ENCODE data around the gene CCL22. TPM values are rescaled to one million over a fixed set of nuclear protein-coding genes. Genes with fewer than 3 reads are reported as not detected.

The CCL22 gene
- total and polyA plus RNA-seq, 2 of the 4 experiments (the other 2 are of a cell fraction), result not detected

GRCh38 chr16:57347858-57348257 is 10.7 kb upstream of the CCL22 start:
- Histone ChIP-seq H3K9ac (ENCODE audit: low read depth, low read length) (no peak overlapping the region), H3K36me3 (ENCODE audit: control insufficient read depth, insufficient read depth, low read length) (no peaks in the 10 kb centered on the region)

More at GRCh38 chr16:57347858-57348257, 10.7 kb upstream of the CCL22 start:
- Histone ChIP-seq H3K56ac (ENCODE audit: extremely low read depth, insufficient read depth, low read length) (no peak overlapping the region), H2AFZ (replicated peaks; ENCODE audit: low read length, poor library complexity) (no peak overlapping the region), H2BK20ac (ENCODE audit: low read depth, low read length) (no peak overlapping the region), H2AK5ac (ENCODE audit: low read depth, low read length) (no peak overlapping the region), H2BK15ac (ENCODE audit: low read depth, low read length) (no peak overlapping the region), H3K14ac (replicated peaks; ENCODE audit: low read depth, low read length) (no peak overlapping the region), H3K4me3 (ENCODE audit: insufficient read depth, low read depth, low read length) (no peak overlapping the region), H3K9me3 (ENCODE audit: control insufficient read depth, insufficient read depth, low read length) (peaks cover 4% of the 10 kb centered on the region; the same call in 1 of the 2 replicates), H3K4me1 (ENCODE audit: control insufficient read depth, insufficient read depth, low read length) (no peaks in the 10 kb centered on the region), H4K20me1 (ENCODE audit: insufficient read depth, low read length) (no peaks in the 10 kb centered on the region; the same call in 1 of the 2 replicates), H3K18ac (ENCODE audit: low read depth, low read length) (no peak overlapping the region), H4K5ac (ENCODE audit: low read depth, low read length) (no peak overlapping the region), H4K91ac (ENCODE audit: insufficient read depth, low read depth, low read length) (no peak overlapping the region), H2BK120ac (ENCODE audit: low read depth, low read length) (no peak overlapping the region), H3K4ac (ENCODE audit: low read depth, low read length) (no peak overlapping the region), H3K27me3 (ENCODE audit: control insufficient read depth, insufficient read depth, low read length) (peaks cover 53% of the 10 kb centered on the region), H3K27ac (ENCODE audit: insufficient read depth, low read length) (no peak overlapping the region), H3K79me1 (ENCODE audit: low read depth in 1 of 2, low read length in 2 of 2) (no peaks in the 10 kb centered on the region), H3K9me1 (ENCODE audit: insufficient read depth, low read length) (no peaks in the 10 kb centered on the region), H4K8ac (ENCODE audit: low read depth in 2 of 2, low read length in 2 of 2) (no peak overlapping the region), H2BK5ac (ENCODE audit: low read depth, low read length, poor library complexity, severe bottlenecking) (no peak overlapping the region), H3K4me2 (ENCODE audit: low read depth, low read length) (no peak overlapping the region), H3K23ac (ENCODE audit: low read depth, low read length) (no peak overlapping the region), H2AK9ac (replicated peaks; ENCODE audit: low read depth, low read length, poor library complexity) (no peak overlapping the region)
- TF ChIP-seq RAD21 (IDR thresholded peaks at IDR 0.05; ENCODE audit: low read length), result no peak
- no peak for TF ChIP-seq CEBPB (IDR thresholded peaks at IDR 0.05; ENCODE audit: low read depth, low read length)
- no peak for TF ChIP-seq BHLHE40 (IDR thresholded peaks at IDR 0.05; ENCODE audit: low read depth, low read length)
- TF ChIP-seq, protein P1, sequence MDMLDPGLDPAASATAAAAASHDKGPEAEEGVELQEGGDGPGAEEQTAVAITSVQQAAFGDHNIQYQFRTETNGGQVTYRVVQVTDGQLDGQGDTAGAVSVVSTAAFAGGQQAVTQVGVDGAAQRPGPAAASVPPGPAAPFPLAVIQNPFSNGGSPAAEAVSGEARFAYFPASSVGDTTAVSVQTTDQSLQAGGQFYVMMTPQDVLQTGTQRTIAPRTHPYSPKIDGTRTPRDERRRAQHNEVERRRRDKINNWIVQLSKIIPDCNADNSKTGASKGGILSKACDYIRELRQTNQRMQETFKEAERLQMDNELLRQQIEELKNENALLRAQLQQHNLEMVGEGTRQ (IDR thresholded peaks at IDR 0.05; ENCODE audit: low read depth, low read length), result no peak
- no peak for TF ChIP-seq POLR2A (IDR thresholded peaks at IDR 0.05; ENCODE audit: low read depth, low read length)
- no peak for TF ChIP-seq CHD1 (IDR thresholded peaks at IDR 0.05; ENCODE audit: low read depth, low read length)
- TF ChIP-seq MXI1 (IDR thresholded peaks at IDR 0.05; ENCODE audit: borderline replicate concordance, low read depth, low read length), result no peak
- DNase-seq (no peak), ATAC-seq (ENCODE audit: low read depth) (no peak)
- dilution Hi-C loops (cut with HindIII; ENCODE audit: low sequenced_read_pairs, unreplicated experiment), result no loop called here
- 100% methylated on average over 1 of the region's 6 CpGs; no CpG with 5 or more reads in 1 of the 2 experiments for WGBS, 2 experiments (ENCODE audit: extremely low coverage in 2 of 2, insufficient read length in 1 of 2)
- no TSS peak for BruUV-seq (replicated peaks)
- CTCF ChIA-PET, result interaction anchor here (0.6 to 0.7 kb wide), 2 partner anchors 16 to 50 kb away, joined by 5 to 13 read pairs; no protein-coding TSS in a partner anchor
- intact Hi-C loops (cut with micrococcal nuclease), result no loop called here
- in situ Hi-C loops (cut with MboI; ENCODE audit: low sequenced_read_pairs), result no loop called here
- POLR2A ChIA-PET (ENCODE audit: unreplicated experiment), result no interaction called here

Measured in IMR-90 (cell line).